HCT116 (cell line): ENCODE data around the gene RBMS1. TPM values are rescaled to one million over a fixed set of nuclear protein-coding genes. Genes with fewer than 3 reads are reported as not detected.

Experiments used
- ATAC-seq: fragments of 200-7000 bp; cut with Tn5 transposase; 2 replicates; pipeline ENCODE4 v1.9.1; 2020; ENCODE audit warnings: mild to moderate bottlenecking, moderate library complexity
- BruUV-seq: library from RNA; stranded (reverse); fragments of 400-500 nt; replicated peaks from 2 replicates; lab custom pipeline; 2021; lab: Mats Ljungman, UMichigan
- CTCF ChIA-PET: fragments of 300-600 bp; sonication (Branson Sonifier 250); formaldehyde crosslinking; loops from one replicate; lab custom pipeline; 2021; ENCODE audit warnings: antibody characterized with exemption; lab: Charles Lee
- POLR2A ChIA-PET: fragments of 300-600, 350-600 bp; sonication (Branson Sonifier 250); formaldehyde crosslinking; loops from one replicate; lab custom pipeline; 2021; ENCODE audit warnings: antibody characterized with exemption; lab: Charles Lee
- RAD21 ChIA-PET, 2 experiments: fragments of 300-600 bp; sonication (Branson Sonifier 250); formaldehyde crosslinking; loops; one replicate each; lab custom pipeline; 2023; ENCODE audit warnings: low total read pairs in 2 of 2; ENCODE audit not compliant: uncharacterized antibody in 2 of 2, unreplicated experiment in 2 of 2, low non-redundant PET in 1 of 2; lab: Charles Lee
- DNase-seq: peaks from one replicate; pipeline ENCODE4 v3.0.0-alpha.2; 2010; ENCODE audit warnings: low read depth, low spot score
- H2AFZ ChIP-seq: fragments of 200-600 bp; shearing (Covaris generic), sonication (generic); 2 replicates; pipeline ENCODE4 v1.6.1; 2017; ENCODE audit warnings: low read depth, mixed run types, mixed read lengths, antibody characterized with exemption, low read length; ENCODE audit not compliant: poor library complexity, severe bottlenecking
- H3K27ac ChIP-seq: 2 replicates; pipeline ENCODE4 v1.5.1; 2012; ENCODE audit warnings: low read depth, low read length
- H3K27me3 ChIP-seq: fragments of 200-600 bp; sonication (generic); 2 replicates; pipeline ENCODE4 v1.6.1; 2016; ENCODE audit warnings: mixed run types, low read length, mixed read lengths; ENCODE audit not compliant: insufficient read depth
- H3K36me3 ChIP-seq, 2 experiments: fragments of 200-500 bp in 1 of 2; fragments of 200-600 bp in 1 of 2; sonication (Bioruptor generic) in 1 of 2; sonication (generic) in 1 of 2; 2 replicates each; pipeline versions ENCODE4 v1.5.1 to v1.6.1; 2014 to 2016; ENCODE audit warnings: low read length in 2 of 2, inconsistent platforms in 1 of 2, mixed read lengths in 1 of 2, mixed run types in 1 of 2; ENCODE audit not compliant: insufficient read depth in 2 of 2, control insufficient read depth in 1 of 2
- H3K4me1 ChIP-seq, 2 experiments: fragments of 200-600 bp in 1 of 2; sonication (generic) in 1 of 2; 2 replicates each; pipeline versions ENCODE4 v1.5.1 to v1.6.1; 2012 to 2017; ENCODE audit warnings: low read length in 2 of 2, inconsistent platforms in 1 of 2, mild to moderate bottlenecking in 1 of 2, mixed read lengths in 1 of 2, mixed run types in 1 of 2, moderate library complexity in 1 of 2; ENCODE audit not compliant: insufficient read depth in 2 of 2, control insufficient read depth in 1 of 2
- H3K4me2 ChIP-seq: fragments of 200-600 bp; sonication (generic); 2 replicates; pipeline ENCODE4 v1.6.1; 2017; ENCODE audit warnings: mixed run types, low read length, mixed read lengths
- H3K4me3 ChIP-seq, 2 experiments: fragments of 200-600 bp in 1 of 2; sonication (generic) in 1 of 2; replicated peaks in 1 of 2; 2 replicates each; pipeline ENCODE4 v1.5.1; 2011 to 2016; ENCODE audit warnings: low read length in 2 of 2, control low read depth in 1 of 2, low read depth in 1 of 2, mild to moderate bottlenecking in 1 of 2, mixed read lengths in 1 of 2, mixed run types in 1 of 2
- H3K79me2 ChIP-seq: fragments of 200-600 bp; sonication (generic); 2 replicates; pipeline ENCODE4 v1.6.1; 2017; ENCODE audit warnings: mild to moderate bottlenecking, mixed run types, low read length, moderate library complexity, mixed read lengths; ENCODE audit not compliant: insufficient read depth
- H3K9ac ChIP-seq: fragments of 200-600 bp; sonication (generic); 2 replicates; pipeline ENCODE4 v1.6.1; 2016; ENCODE audit warnings: low read length, mixed read lengths
- H3K9me2 ChIP-seq: fragments of 200-600 bp; sonication (generic), shearing (Covaris generic); 2 replicates; pipeline ENCODE4 v1.6.1; 2017; ENCODE audit warnings: mixed run types, mild to moderate bottlenecking, moderate library complexity; ENCODE audit not compliant: insufficient read depth
- H3K9me3 ChIP-seq, 2 experiments: fragments of 200-500 bp in 1 of 2; fragments of 200-600 bp in 1 of 2; sonication (Bioruptor generic) in 1 of 2; sonication (generic) in 1 of 2; 2 replicates each; pipeline ENCODE4 v1.6.1; 2014 to 2017; ENCODE audit warnings: low read length in 2 of 2, mixed read lengths in 2 of 2, inconsistent platforms in 1 of 2, low read depth in 1 of 2, mild to moderate bottlenecking in 1 of 2, mixed run types in 1 of 2, moderate library complexity in 1 of 2; ENCODE audit not compliant: control insufficient read depth in 1 of 2, insufficient read depth in 1 of 2
- H4K20me1 ChIP-seq: fragments of 200-600 bp; sonication (generic), shearing (Covaris generic); 2 replicates; pipeline ENCODE4 v1.6.1; 2017; ENCODE audit warnings: mixed run types, mild to moderate bottlenecking, moderate library complexity; ENCODE audit not compliant: insufficient read depth
- ATF3 ChIP-seq: IDR thresholded peaks from 2 replicates; pipeline ENCODE4 v1.6.1; 2012
- CEBPB ChIP-seq: IDR thresholded peaks from 2 replicates; pipeline ENCODE4 v1.6.1; 2012; ENCODE audit warnings: low read depth
- CTCF ChIP-seq, 3 experiments: fragments of 200-600 bp in 1 of 3; sonication (generic) in 1 of 3; IDR thresholded peaks in 2 of 3; conservative IDR thresholded peaks in 1 of 3; 2 replicates each; pipeline ENCODE4 v1.5.1; 2012 to 2017; ENCODE audit warnings: low read depth in 2 of 3, low read length in 2 of 3, antibody characterized with exemption in 1 of 3, borderline replicate concordance in 1 of 3, control low read depth in 1 of 3, mild to moderate bottlenecking in 1 of 3, mixed read lengths in 1 of 3, mixed run types in 1 of 3, moderate library complexity in 1 of 3; ENCODE audit not compliant: insufficient read depth in 1 of 3
- EGR1 ChIP-seq: IDR thresholded peaks from 2 replicates; pipeline ENCODE4 v1.6.1; 2012; ENCODE audit warnings: low read depth
- EZH2phosphoT487 ChIP-seq: fragments of 200-600 bp; IDR thresholded peaks from 2 replicates; pipeline ENCODE4 v1.6.1; 2018; ENCODE audit warnings: antibody characterized with exemption, borderline replicate concordance
- FOSL1 ChIP-seq: IDR thresholded peaks from 2 replicates; pipeline ENCODE4 v1.6.1; 2012; ENCODE audit warnings: low read depth
- JUND ChIP-seq: IDR thresholded peaks from 2 replicates; pipeline ENCODE4 v1.6.1; 2012
- POLR2AphosphoS5 ChIP-seq: IDR thresholded peaks from 2 replicates; pipeline ENCODE4 v1.6.1; 2011; ENCODE audit warnings: mild to moderate bottlenecking, low read depth, low read length, moderate library complexity
- RAD21 ChIP-seq: IDR thresholded peaks from 2 replicates; pipeline ENCODE4 v1.6.1; 2012; ENCODE audit warnings: low read depth, mild to moderate bottlenecking
- SP1 ChIP-seq: IDR thresholded peaks from 2 replicates; pipeline ENCODE4 v1.6.1; 2012; ENCODE audit warnings: low read depth
- TCF7L2 ChIP-seq: IDR thresholded peaks from 2 replicates; pipeline ENCODE4 v1.7.0; 2011; ENCODE audit warnings: borderline replicate concordance, inconsistent platforms; ENCODE audit not compliant: insufficient read depth, insufficient read length; ENCODE audit errors: extremely low read depth
- ZFX ChIP-seq: fragments of 450-650 bp; IDR thresholded peaks from 2 replicates; pipeline ENCODE4 v1.6.1; 2017
- intact Hi-C: fragments of 100-400 bp; cut with micrococcal nuclease; formaldehyde crosslinking; loops from 2 replicates; pipeline ENCODE4 v1.10.0; 2022
- total RNA-seq: library from RNA; stranded (reverse); gene quantifications from one replicate; pipeline ENCODE4 v1.2.1, GENCODE V29; 2021; ENCODE audit not compliant: unreplicated experiment

RBMS1 gene
- total RNA-seq, 1 experiment from 2014 or later = 17.6 TPM

- TF ChIP-seq EZH2phosphoT487 (no peak), FOSL1 (no peak), JUND (no peak), CEBPB (no peak), POLR2AphosphoS5 (no peak), CTCF (IDR thresholded peaks at IDR 0.05 in 2 of 3, conservative IDR thresholded peaks at IDR 0.05 in 1 of 3; ENCODE audit: borderline replicate concordance in 1 of 3, insufficient read depth in 1 of 3, low read depth in 2 of 3, low read length in 2 of 3) (no peak), EGR1 (no peak), ZFX (no peak), SP1 (no peak), RAD21 (no peak), ATF3 (no peak), TCF7L2 (no peak)
- POLR2A ChIA-PET = no interaction called here
- Histone ChIP-seq H3K4me2 (no peak overlapping the region), H3K4me3 (no peak overlapping the region), H2AFZ (no peak overlapping the region), H3K9me3 (no peaks in the 10 kb centered on the region), H4K20me1 (no peaks in the 10 kb centered on the region), H3K9me2 (no peaks in the 10 kb centered on the region), H3K9ac (no peak overlapping the region), H3K27ac (no peak overlapping the region), H3K27me3 (no peaks in the 10 kb centered on the region), H3K79me2 (no peaks in the 10 kb centered on the region), H3K4me1 (no peaks in the 10 kb centered on the region), H3K36me3 (no peaks in the 10 kb centered on the region)
- intact Hi-C loops = no loop called here
- ATAC-seq (no peak), DNase-seq (no peak)
- BruUV-seq = no TSS peak
- RAD21 ChIA-PET = interaction anchor here (0.7 to 2.5 kb wide), 2 partner anchors 9 to 669 kb away, joined by 3 to 10 read pairs; no protein-coding TSS in a partner anchor
- CTCF ChIA-PET = interaction anchor here (0.7 to 2.7 kb wide), 7 partner anchors 8 to 739 kb away, joined by 3 to 32 read pairs (median 5); no protein-coding TSS in a partner anchor
Measured at GRCh38 chr2:160325418-160325817, 168.2 kb downstream of the RBMS1 start.
